ENCODE measurements around the gene SLC27A6. TPM values are rescaled to one million over a fixed set of nuclear protein-coding genes. Genes with fewer than 3 reads are reported as not detected.

Gene SLC27A6
- total RNA-seq, 1 donor from 2014 or later: 0.09 TPM

- TF ChIP-seq CTCF (conservative IDR thresholded peaks at IDR 0.05): no peak
- DNase-seq (ENCODE audit: low read depth, low spot score): no peak
- H3K27me3 Mint-ChIP-seq (ENCODE audit: low read depth): no peaks in the 10 kb centered on the region
- no peak overlapping the region for H3K27ac Mint-ChIP-seq (ENCODE audit: unreplicated experiment)
- H3K4me3 Mint-ChIP-seq: no peak overlapping the region
- H3K36me3 Mint-ChIP-seq (ENCODE audit: low read depth): no peaks in the 10 kb centered on the region
- peaks cover 4% of the 10 kb centered on the region for H3K9me3 Mint-ChIP-seq
- H3K4me1 Mint-ChIP-seq: no peaks in the 10 kb centered on the region
Observed at GRCh38 chr5:129051283-129051682, 86.0 kb downstream of the SLC27A6 start.

GRCh38 chr5:129053438-129053837 lies 88.2 kb downstream of the SLC27A6 start:
- Mint-ChIP-seq H3K4me1 (no peaks in the 10 kb centered on the region), H3K27me3 (ENCODE audit: low read depth) (no peaks in the 10 kb centered on the region), H3K27ac (ENCODE audit: unreplicated experiment) (no peak overlapping the region), H3K9me3 (peaks cover 14% of the 10 kb centered on the region), H3K4me3 (no peak overlapping the region), H3K36me3 (ENCODE audit: low read depth) (peaks cover 3% of the 10 kb centered on the region)
- no peak for TF ChIP-seq CTCF (conservative IDR thresholded peaks at IDR 0.05)
- DNase-seq (ENCODE audit: low read depth, low spot score): no peak

GRCh38 chr5:129057329-129057728 lies 92.0 kb downstream of the SLC27A6 start:
- Mint-ChIP-seq H3K4me1 (no peaks in the 10 kb centered on the region), H3K4me3 (no peak overlapping the region), H3K36me3 (ENCODE audit: low read depth) (peaks cover 3% of the 10 kb centered on the region), H3K27me3 (ENCODE audit: low read depth) (peaks cover 20% of the 10 kb centered on the region), H3K27ac (ENCODE audit: unreplicated experiment) (no peak overlapping the region), H3K9me3 (peaks cover 18% of the 10 kb centered on the region)
- TF ChIP-seq CTCF (conservative IDR thresholded peaks at IDR 0.05): no peak
- no peak for DNase-seq (ENCODE audit: low read depth, low spot score)

- Mint-ChIP-seq H3K27me3 (ENCODE audit: low read depth) (peaks cover 20% of the 10 kb centered on the region), H3K4me1 (no peaks in the 10 kb centered on the region), H3K27ac (ENCODE audit: unreplicated experiment) (no peak overlapping the region), H3K36me3 (ENCODE audit: low read depth) (peaks cover 3% of the 10 kb centered on the region), H3K9me3 (peaks cover 8% of the 10 kb centered on the region), H3K4me3 (no peak overlapping the region)
- no peak for TF ChIP-seq CTCF (conservative IDR thresholded peaks at IDR 0.05)
- no peak for DNase-seq (ENCODE audit: low read depth, low spot score)
Observed at GRCh38 chr5:129061849-129062248, 96.6 kb downstream of the SLC27A6 start.

- H3K36me3 Mint-ChIP-seq (ENCODE audit: low read depth): no peaks in the 10 kb centered on the region
Observed at GRCh38 chr5:129063483-129064113, 98.3 kb downstream of the SLC27A6 start.

More at GRCh38 chr5:129063483-129064113, 98.3 kb downstream of the SLC27A6 start:
- peaks cover 20% of the 10 kb centered on the region for H3K27me3 Mint-ChIP-seq (ENCODE audit: low read depth)
- H3K4me1 Mint-ChIP-seq: no peaks in the 10 kb centered on the region
- TF ChIP-seq CTCF (conservative IDR thresholded peaks at IDR 0.05): no peak
- no peak for DNase-seq (ENCODE audit: low read depth, low spot score)
- peaks cover 4% of the 10 kb centered on the region for H3K9me3 Mint-ChIP-seq
- no peak overlapping the region for H3K4me3 Mint-ChIP-seq
- H3K27ac Mint-ChIP-seq (ENCODE audit: unreplicated experiment): no peak overlapping the region

All from neural crest cell (in vitro differentiated cells).